SK-N-SH (cell line): ENCODE data around the gene PIP4K2C. TPM values are rescaled to one million over a fixed set of nuclear protein-coding genes. Genes with fewer than 3 reads are reported as not detected.

ENCODE experiments used
- CTCF ChIA-PET: fragments of 300-600, 350-600 bp; formaldehyde crosslinking; extraction: SDS; loops from one replicate; lab custom pipeline; 2021; lab: Yijun Ruan, JAX
- POLR2A ChIA-PET: fragments of 350-600 bp; sonication (Branson Sonifier 250); formaldehyde crosslinking; extraction: SDS; loops from one replicate; lab custom pipeline; 2020; ENCODE audit warnings: antibody characterized with exemption, inconsistent platforms; lab: Yijun Ruan, JAX
- DNase-seq: peaks from one replicate; pipeline ENCODE4 v3.0.0; 2012
- H2AFZ ChIP-seq: fragments of 200-600 bp; sonication (generic); 2 replicates; pipeline ENCODE4 v1.8.1; 2016; ENCODE audit warnings: antibody characterized with exemption, mild to moderate bottlenecking, low read depth
- H3F3A ChIP-seq: fragments of 200-600 bp; sonication (generic); replicated peaks from 2 replicates; pipeline ENCODE3; 2016; ENCODE audit warnings: antibody characterized with exemption, mild to moderate bottlenecking; ENCODE audit not compliant: insufficient read depth
- H3K27ac ChIP-seq, 2 experiments: fragments of 200-500 bp in 1 of 2; fragments of 200-600 bp in 1 of 2; sonication (Bioruptor generic) in 1 of 2; sonication (generic), shearing (Covaris generic) in 1 of 2; 2 replicates each; pipeline versions ENCODE4 v1.5.1 to v1.6.1; 2014 to 2016; ENCODE audit warnings: low read depth in 2 of 2, inconsistent platforms in 1 of 2, low read length in 1 of 2, mild to moderate bottlenecking in 1 of 2, mixed read lengths in 1 of 2
- H3K27me3 ChIP-seq: fragments of 200-600 bp; sonication (generic), shearing (Covaris generic); 2 replicates; pipeline ENCODE4 v1.6.1; 2016; ENCODE audit warnings: mixed run types; ENCODE audit not compliant: insufficient read depth
- H3K36me3 ChIP-seq, 2 experiments: fragments of 200-500 bp in 1 of 2; fragments of 200-600 bp in 1 of 2; sonication (Bioruptor generic) in 1 of 2; sonication (generic) in 1 of 2; replicated peaks in 1 of 2; 2 replicates each; pipeline versions ENCODE3 to v1.5.1; 2014 to 2016; ENCODE audit warnings: low read length in 1 of 2, mild to moderate bottlenecking in 1 of 2; ENCODE audit not compliant: insufficient read depth in 2 of 2, control insufficient read depth in 1 of 2
- H3K4me1 ChIP-seq, 2 experiments: fragments of 200-500 bp in 1 of 2; fragments of 200-600 bp in 1 of 2; sonication (Bioruptor generic) in 1 of 2; sonication (generic), shearing (Covaris generic) in 1 of 2; 2 replicates each; pipeline versions ENCODE4 v1.5.1 to v1.6.1; 2014 to 2016; ENCODE audit warnings: low read depth in 1 of 2, low read length in 1 of 2, mixed run types in 1 of 2; ENCODE audit not compliant: insufficient read depth in 2 of 2, control insufficient read depth in 1 of 2
- H3K4me2 ChIP-seq: fragments of 200-600 bp; sonication (generic), shearing (Covaris generic); 2 replicates; pipeline ENCODE4 v1.6.1; 2017; ENCODE audit warnings: mixed run types
- H3K4me3 ChIP-seq, 2 experiments: fragments of 200-500 bp in 1 of 2; fragments of 200-600 bp in 1 of 2; sonication (Bioruptor generic) in 1 of 2; sonication (generic), shearing (Covaris generic) in 1 of 2; 2 replicates each; pipeline versions ENCODE4 v1.5.1 to v1.8.1; 2014 to 2016; ENCODE audit warnings: low read depth in 2 of 2, inconsistent platforms in 1 of 2, low read length in 1 of 2, mild to moderate bottlenecking in 1 of 2, mixed read lengths in 1 of 2, moderate library complexity in 1 of 2
- H3K79me2 ChIP-seq: fragments of 200-600 bp; sonication (generic); 2 replicates; pipeline ENCODE4 v1.8.1; 2017; ENCODE audit warnings: mild to moderate bottlenecking; ENCODE audit not compliant: insufficient read depth
- H3K9ac ChIP-seq: fragments of 200-600 bp; sonication (generic); 2 replicates; pipeline ENCODE4 v1.6.1; 2017; ENCODE audit warnings: mixed run types
- H3K9me2 ChIP-seq: fragments of 200-600 bp; sonication (generic); 2 replicates; pipeline ENCODE4 v1.6.1; 2017; ENCODE audit warnings: mixed run types
- H3K9me3 ChIP-seq: fragments of 200-600 bp; sonication (generic); 2 replicates; pipeline ENCODE4 v1.6.1; 2017; ENCODE audit warnings: mixed run types, mild to moderate bottlenecking, moderate library complexity
- H4K20me1 ChIP-seq: fragments of 200-600 bp; sonication (generic); 2 replicates; pipeline ENCODE4 v1.6.1; 2017; ENCODE audit warnings: mild to moderate bottlenecking, mixed run types; ENCODE audit not compliant: insufficient read depth
- CHD2 ChIP-seq: fragments of 150-350 bp; IDR thresholded peaks from 2 replicates; pipeline ENCODE4 v1.6.1; 2018; ENCODE audit warnings: low read length; ENCODE audit not compliant: partially characterized antibody
- ELF1 ChIP-seq: IDR thresholded peaks from 2 replicates; pipeline ENCODE4 v1.4.0; 2012
- EZH2phosphoT487 ChIP-seq: fragments of 200-600 bp; sonication (generic); IDR thresholded peaks from 2 replicates; pipeline ENCODE4 v1.6.1; 2017; ENCODE audit warnings: low read depth, mixed run types, mild to moderate bottlenecking, antibody characterized with exemption, moderate library complexity, borderline replicate concordance
- GABPA ChIP-seq: IDR thresholded peaks from 2 replicates; pipeline ENCODE4 v1.4.0; 2012; ENCODE audit warnings: low read depth, mild to moderate bottlenecking
- GATA2 ChIP-seq: sonication (generic); formaldehyde crosslinking; IDR thresholded peaks from 2 replicates; pipeline ENCODE4 v1.5.0; 2020; ENCODE audit warnings: mild to moderate bottlenecking, missing genetic modification reagents
- MXI1 ChIP-seq: IDR thresholded peaks from 2 replicates; pipeline ENCODE4 v1.6.1; 2012; ENCODE audit warnings: mild to moderate bottlenecking, low read depth, low read length, improper control_type of control experiment
- NFIC ChIP-seq: IDR thresholded peaks from 2 replicates; pipeline ENCODE4 v1.4.0; 2012; ENCODE audit warnings: borderline replicate concordance
- RFX5 ChIP-seq: IDR thresholded peaks from 2 replicates; pipeline ENCODE4 v1.6.1; 2012; ENCODE audit warnings: mild to moderate bottlenecking, improper control_type of control experiment, low read length
- RXRA ChIP-seq: IDR thresholded peaks from 2 replicates; pipeline ENCODE4 v1.4.0; 2012; ENCODE audit warnings: low read depth, mild to moderate bottlenecking, borderline replicate concordance
- TCF12 ChIP-seq: IDR thresholded peaks from 2 replicates; pipeline ENCODE4 v1.4.0; 2012
- YY1 ChIP-seq: IDR thresholded peaks from 2 replicates; pipeline ENCODE4 v1.4.0; 2012; ENCODE audit warnings: low read depth, mild to moderate bottlenecking
- WGBS: methylation state at CpG from one replicate; pipeline ENCODE4 v1.1.6; 2017; ENCODE audit warnings: low lambda C conversion rate; 5-methylcytosine and 5-hydroxymethylcytosine counted together
- polyA plus RNA-seq, 3 experiments: library from polyadenylated mRNA; depleted of rRNA; stranded (reverse); fragments of >200 nt; gene quantifications; 2 replicates each; pipeline ENCODE4 v1.2.3, GENCODE V29; 2012
- TF ChIP-seq, protein P1 (sequence below): fragments of 150-350 bp; IDR thresholded peaks from 2 replicates; pipeline ENCODE4 v1.6.1; 2017; ENCODE audit warnings: antibody characterized with exemption, low read length, low read depth, borderline replicate concordance
- TF ChIP-seq, protein P2 (sequence below): IDR thresholded peaks from 2 replicates; pipeline ENCODE4 v1.6.1; 2012; ENCODE audit warnings: mild to moderate bottlenecking, low read depth, low read length, moderate library complexity
- TF ChIP-seq, protein P3 (sequence below): fragments of 200-600 bp; sonication (generic); IDR thresholded peaks from 2 replicates; pipeline ENCODE4 v1.6.1; 2017; ENCODE audit warnings: antibody characterized with exemption, mild to moderate bottlenecking, moderate library complexity
- TF ChIP-seq, protein P4 (sequence below): fragments of 150-350 bp; IDR thresholded peaks from 2 replicates; pipeline ENCODE4 v1.6.1; 2016; ENCODE audit warnings: mild to moderate bottlenecking, low read depth, low read length

The PIP4K2C gene
- polyA plus RNA-seq, 1 of the 3 experiments (the other 2 are of a cell fraction) = 34.2 TPM

DNA sequence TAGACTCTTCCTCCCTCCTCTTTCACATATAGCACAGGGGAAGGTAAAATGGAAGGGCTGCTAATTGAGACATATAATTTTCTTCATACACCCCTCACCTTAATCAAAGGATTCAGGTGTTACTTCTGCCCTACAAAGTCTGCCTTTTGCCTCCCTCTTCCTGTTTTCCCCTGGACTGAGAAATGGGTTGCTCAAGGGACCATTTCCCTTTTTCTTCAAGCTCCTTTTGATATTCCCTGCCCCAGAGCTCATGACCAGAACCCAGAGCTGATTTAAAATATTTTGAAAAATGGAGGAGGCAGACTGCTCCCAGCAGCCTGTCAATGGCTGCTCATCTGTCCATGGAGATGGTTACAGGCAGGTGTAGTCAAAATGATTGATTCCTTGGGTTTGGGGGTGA, 6.3 kb upstream of the PIP4K2C start:
- H3K27me3 ChIP-seq = no peaks in the 10 kb centered on the region
- ChIA-PET POLR2A (interaction anchor here (0.7 to 0.9 kb wide), 2 partner anchors 36 to 70 kb away, joined by 3 read pairs; no protein-coding TSS in a partner anchor), CTCF (interaction anchor here (1.2 to 7.6 kb wide), 17 partner anchors 9 to 1318 kb away, joined by 3 to 298 read pairs (median 27); partner anchors contain the start of genes ARHGEF25, B4GALNT1, COQ10A and CTDSP2)
- no peaks in the 10 kb centered on the region for H3K9me3 ChIP-seq
- H3K4me2 ChIP-seq = no peak overlapping the region
- H3K36me3 ChIP-seq = peaks cover 19 to 49% of the 10 kb centered on the region in 2 experiments
- H3K9ac ChIP-seq = no peak overlapping the region
- no peak overlapping the region for H3K27ac ChIP-seq
- no peaks in the 10 kb centered on the region for H3F3A ChIP-seq
- H3K4me3 ChIP-seq = no peak overlapping the region
- H3K9me2 ChIP-seq = no peaks in the 10 kb centered on the region
- no peaks in the 10 kb centered on the region for H3K79me2 ChIP-seq
- TF ChIP-seq, protein P1, sequence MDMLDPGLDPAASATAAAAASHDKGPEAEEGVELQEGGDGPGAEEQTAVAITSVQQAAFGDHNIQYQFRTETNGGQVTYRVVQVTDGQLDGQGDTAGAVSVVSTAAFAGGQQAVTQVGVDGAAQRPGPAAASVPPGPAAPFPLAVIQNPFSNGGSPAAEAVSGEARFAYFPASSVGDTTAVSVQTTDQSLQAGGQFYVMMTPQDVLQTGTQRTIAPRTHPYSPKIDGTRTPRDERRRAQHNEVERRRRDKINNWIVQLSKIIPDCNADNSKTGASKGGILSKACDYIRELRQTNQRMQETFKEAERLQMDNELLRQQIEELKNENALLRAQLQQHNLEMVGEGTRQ = no peak
- TF ChIP-seq NFIC = no peak
- no peak for TF ChIP-seq RFX5
- no peak for TF ChIP-seq TCF12
- TF ChIP-seq MXI1 = no peak
- TF ChIP-seq CHD2 = no peak
- TF ChIP-seq YY1 = no peak
- TF ChIP-seq, protein P2, sequence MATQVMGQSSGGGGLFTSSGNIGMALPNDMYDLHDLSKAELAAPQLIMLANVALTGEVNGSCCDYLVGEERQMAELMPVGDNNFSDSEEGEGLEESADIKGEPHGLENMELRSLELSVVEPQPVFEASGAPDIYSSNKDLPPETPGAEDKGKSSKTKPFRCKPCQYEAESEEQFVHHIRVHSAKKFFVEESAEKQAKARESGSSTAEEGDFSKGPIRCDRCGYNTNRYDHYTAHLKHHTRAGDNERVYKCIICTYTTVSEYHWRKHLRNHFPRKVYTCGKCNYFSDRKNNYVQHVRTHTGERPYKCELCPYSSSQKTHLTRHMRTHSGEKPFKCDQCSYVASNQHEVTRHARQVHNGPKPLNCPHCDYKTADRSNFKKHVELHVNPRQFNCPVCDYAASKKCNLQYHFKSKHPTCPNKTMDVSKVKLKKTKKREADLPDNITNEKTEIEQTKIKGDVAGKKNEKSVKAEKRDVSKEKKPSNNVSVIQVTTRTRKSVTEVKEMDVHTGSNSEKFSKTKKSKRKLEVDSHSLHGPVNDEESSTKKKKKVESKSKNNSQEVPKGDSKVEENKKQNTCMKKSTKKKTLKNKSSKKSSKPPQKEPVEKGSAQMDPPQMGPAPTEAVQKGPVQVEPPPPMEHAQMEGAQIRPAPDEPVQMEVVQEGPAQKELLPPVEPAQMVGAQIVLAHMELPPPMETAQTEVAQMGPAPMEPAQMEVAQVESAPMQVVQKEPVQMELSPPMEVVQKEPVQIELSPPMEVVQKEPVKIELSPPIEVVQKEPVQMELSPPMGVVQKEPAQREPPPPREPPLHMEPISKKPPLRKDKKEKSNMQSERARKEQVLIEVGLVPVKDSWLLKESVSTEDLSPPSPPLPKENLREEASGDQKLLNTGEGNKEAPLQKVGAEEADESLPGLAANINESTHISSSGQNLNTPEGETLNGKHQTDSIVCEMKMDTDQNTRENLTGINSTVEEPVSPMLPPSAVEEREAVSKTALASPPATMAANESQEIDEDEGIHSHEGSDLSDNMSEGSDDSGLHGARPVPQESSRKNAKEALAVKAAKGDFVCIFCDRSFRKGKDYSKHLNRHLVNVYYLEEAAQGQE = no peak
- TF ChIP-seq, protein P3, sequence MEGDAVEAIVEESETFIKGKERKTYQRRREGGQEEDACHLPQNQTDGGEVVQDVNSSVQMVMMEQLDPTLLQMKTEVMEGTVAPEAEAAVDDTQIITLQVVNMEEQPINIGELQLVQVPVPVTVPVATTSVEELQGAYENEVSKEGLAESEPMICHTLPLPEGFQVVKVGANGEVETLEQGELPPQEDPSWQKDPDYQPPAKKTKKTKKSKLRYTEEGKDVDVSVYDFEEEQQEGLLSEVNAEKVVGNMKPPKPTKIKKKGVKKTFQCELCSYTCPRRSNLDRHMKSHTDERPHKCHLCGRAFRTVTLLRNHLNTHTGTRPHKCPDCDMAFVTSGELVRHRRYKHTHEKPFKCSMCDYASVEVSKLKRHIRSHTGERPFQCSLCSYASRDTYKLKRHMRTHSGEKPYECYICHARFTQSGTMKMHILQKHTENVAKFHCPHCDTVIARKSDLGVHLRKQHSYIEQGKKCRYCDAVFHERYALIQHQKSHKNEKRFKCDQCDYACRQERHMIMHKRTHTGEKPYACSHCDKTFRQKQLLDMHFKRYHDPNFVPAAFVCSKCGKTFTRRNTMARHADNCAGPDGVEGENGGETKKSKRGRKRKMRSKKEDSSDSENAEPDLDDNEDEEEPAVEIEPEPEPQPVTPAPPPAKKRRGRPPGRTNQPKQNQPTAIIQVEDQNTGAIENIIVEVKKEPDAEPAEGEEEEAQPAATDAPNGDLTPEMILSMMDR = no peak
- H2AFZ ChIP-seq = no peak overlapping the region
- no peak for DNase-seq
- H4K20me1 ChIP-seq = no peaks in the 10 kb centered on the region
- no peaks in the 10 kb centered on the region for H3K4me1 ChIP-seq

DNA sequence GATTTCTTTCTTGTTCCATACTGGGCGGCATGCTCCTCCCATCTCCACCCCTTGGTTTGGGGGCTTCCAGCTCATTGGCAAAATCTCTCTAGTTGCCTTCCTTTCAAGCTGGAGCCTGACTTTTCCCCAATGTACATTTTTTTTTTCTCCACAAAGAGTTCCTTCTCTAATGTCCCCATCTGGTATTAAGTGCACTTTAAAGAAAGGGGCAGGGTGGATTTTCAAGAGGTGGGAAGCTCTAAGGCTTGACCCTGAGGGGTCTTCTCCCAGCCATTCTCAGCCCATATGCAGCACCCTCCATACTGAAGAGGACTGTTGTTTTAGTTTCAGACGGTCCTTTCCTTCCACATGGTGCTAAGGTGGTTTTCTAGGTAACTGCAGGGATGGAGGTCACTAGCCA, 5.8 kb upstream of the PIP4K2C start:
- 83% methylated on average over 2 of the region's 2 CpGs for WGBS
- no peak overlapping the region for H2AFZ ChIP-seq
- H3K4me3 ChIP-seq = no peak overlapping the region
- no peaks in the 10 kb centered on the region for H3K4me1 ChIP-seq
- H3K9me3 ChIP-seq = no peaks in the 10 kb centered on the region
- no peak overlapping the region for H3K9ac ChIP-seq
- CTCF ChIA-PET = interaction anchor here (0.8 to 7.6 kb wide), 14 partner anchors 13 to 152 kb away, joined by 3 to 298 read pairs (median 19); partner anchors contain the start of genes ARHGEF25, B4GALNT1, DTX3 and OS9
- no peaks in the 10 kb centered on the region for H3K27me3 ChIP-seq
- H3K79me2 ChIP-seq = no peaks in the 10 kb centered on the region
- no peak overlapping the region for H3K27ac ChIP-seq
- H3K9me2 ChIP-seq = no peaks in the 10 kb centered on the region
- H3F3A ChIP-seq = no peaks in the 10 kb centered on the region
- DNase-seq = no peak
- H4K20me1 ChIP-seq = no peaks in the 10 kb centered on the region
- no peak overlapping the region for H3K4me2 ChIP-seq
- POLR2A ChIA-PET = interaction anchor here (0.7 to 0.9 kb wide), 2 partner anchors 36 to 70 kb away, joined by 3 read pairs; no protein-coding TSS in a partner anchor
- peaks cover 15 to 45% of the 10 kb centered on the region in 2 experiments for H3K36me3 ChIP-seq
- TF ChIP-seq YY1 (no peak), RXRA (no peak), ELF1 (no peak), GATA2 (no peak), GABPA (no peak), EZH2phosphoT487 (no peak)
- TF ChIP-seq, protein P4, sequence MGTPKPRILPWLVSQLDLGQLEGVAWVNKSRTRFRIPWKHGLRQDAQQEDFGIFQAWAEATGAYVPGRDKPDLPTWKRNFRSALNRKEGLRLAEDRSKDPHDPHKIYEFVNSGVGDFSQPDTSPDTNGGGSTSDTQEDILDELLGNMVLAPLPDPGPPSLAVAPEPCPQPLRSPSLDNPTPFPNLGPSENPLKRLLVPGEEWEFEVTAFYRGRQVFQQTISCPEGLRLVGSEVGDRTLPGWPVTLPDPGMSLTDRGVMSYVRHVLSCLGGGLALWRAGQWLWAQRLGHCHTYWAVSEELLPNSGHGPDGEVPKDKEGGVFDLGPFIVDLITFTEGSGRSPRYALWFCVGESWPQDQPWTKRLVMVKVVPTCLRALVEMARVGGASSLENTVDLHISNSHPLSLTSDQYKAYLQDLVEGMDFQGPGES = no peak
- TF ChIP-seq, protein P2 = no peak
